GM18499 (cell line): ENCODE results near the gene CEBPA.
A peak's percentile ranks its signal among the peaks of the same experiment; 100 is the strongest.

ENCODE experiments used
- ATAC-seq: cut with Tn5 transposase; IDR thresholded peaks from one replicate; pipeline ENCODE4 v1.9.1; 2021; ENCODE audit warnings: moderate number of reproducible peaks; ENCODE audit not compliant: insufficient read depth, unreplicated experiment

The CEBPA gene

GRCh38 chr19:33290956-33291622 lies 11.2 kb downstream of the CEBPA start:
- ATAC-seq = no peak

GRCh38 chr19:33290082-33290815 lies 12.1 kb downstream of the CEBPA start:
- no peak for ATAC-seq

GRCh38 chr19:33289261-33289660 lies 13.1 kb downstream of the CEBPA start:
- ATAC-seq = no peak

- no peak for ATAC-seq
Observed at GRCh38 chr19:33288666-33289065, 13.7 kb downstream of the CEBPA start.

DNA sequence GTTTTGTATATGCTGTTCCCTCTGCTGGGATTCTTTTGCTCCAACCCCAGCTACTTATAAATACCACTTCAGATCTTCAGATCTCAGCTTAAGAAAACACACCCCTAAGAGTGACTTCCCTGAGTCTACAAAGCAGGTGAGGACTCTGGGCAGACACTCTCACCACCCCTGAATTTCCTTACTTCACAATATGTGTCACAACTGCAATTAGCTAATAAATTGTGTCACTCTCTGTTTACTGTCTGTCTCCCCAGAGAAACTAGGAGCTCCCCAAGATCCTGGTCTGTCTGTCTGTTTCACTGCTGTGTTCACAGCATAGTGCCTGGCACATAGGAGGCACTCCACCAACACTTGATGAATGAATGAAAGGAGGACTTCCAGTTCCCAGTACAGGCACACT lies 14.4 kb downstream of the CEBPA start:
- ATAC-seq = no peak

DNA sequence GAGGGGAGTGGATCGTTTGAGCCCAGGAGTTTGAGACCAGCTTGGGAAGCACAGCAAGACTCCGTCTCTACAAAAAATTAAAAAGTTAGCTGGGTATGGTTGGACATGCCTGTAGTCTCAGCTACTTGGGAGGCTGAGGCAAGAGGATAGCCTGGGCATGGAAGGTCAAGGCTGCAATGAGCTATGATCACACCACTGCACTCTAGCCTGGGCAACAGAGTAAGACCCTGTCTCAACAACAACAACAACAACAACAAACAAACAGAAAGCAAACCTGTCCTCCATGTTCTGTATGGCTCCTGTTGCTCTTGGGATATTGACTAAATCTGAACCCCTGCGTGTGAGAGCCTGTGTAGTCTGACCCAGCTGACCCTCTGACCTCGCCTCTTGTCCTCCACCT lies 14.9 kb downstream of the CEBPA start:
- ATAC-seq = no peak

- no peak for ATAC-seq
Observed at GRCh38 chr19:33286899-33287298, 15.4 kb downstream of the CEBPA start.

GRCh38 chr19:33285441-33285927 lies 16.9 kb downstream of the CEBPA start:
- ATAC-seq = no peak

DNA sequence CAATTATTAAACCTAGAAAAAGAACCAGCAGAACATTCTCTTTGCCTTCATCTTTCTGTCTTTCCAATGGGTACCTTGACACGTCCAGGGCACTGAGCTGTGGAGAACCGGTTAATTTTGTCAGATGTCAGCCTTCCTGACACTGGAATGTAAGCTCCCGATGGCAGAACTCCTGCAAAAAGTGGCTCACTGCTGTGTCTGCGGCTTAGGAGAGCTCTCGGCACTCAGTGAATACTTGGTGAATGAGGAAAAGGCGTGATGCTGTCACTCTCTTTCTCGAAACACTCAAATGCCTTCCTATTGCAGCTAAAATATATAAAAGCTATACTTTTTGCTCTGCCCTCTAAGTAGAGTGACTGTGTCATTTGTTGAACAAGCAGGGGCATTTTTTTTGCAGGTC lies 17.6 kb downstream of the CEBPA start:
- no peak for ATAC-seq

DNA sequence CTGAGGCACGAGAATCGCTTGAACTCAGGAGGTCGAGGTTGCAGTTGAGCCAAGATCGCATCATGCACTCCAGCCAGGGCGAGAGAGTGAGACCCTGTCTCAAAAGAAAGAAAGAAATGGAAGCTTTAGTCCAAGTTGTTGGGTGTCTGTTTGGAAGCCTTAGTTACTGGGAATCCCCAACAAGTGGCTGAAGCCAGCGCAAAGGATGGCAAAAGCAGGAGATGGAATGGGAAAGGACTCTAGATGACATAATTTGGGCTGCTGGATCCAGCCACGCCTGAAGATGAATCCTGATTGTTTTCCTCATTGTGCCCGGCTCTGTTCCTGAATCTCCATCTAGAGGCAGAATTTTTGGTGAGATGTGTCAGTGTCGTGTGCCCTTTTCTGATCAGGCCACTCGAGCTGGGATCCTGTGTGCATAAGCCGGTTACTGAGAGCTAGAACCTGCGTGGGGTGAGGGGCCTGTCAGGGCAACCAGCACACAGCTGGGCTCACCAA lies 18.1 kb downstream of the CEBPA start:
- ATAC-seq = no peak

GRCh38 chr19:33283589-33283988 lies 18.7 kb downstream of the CEBPA start:
- no peak for ATAC-seq

GRCh38 chr19:33282036-33282671 lies 20.2 kb downstream of the CEBPA start:
- ATAC-seq = no peak

- ATAC-seq = no peak
Observed at GRCh38 chr19:33281296-33281926, 20.9 kb downstream of the CEBPA start.

DNA sequence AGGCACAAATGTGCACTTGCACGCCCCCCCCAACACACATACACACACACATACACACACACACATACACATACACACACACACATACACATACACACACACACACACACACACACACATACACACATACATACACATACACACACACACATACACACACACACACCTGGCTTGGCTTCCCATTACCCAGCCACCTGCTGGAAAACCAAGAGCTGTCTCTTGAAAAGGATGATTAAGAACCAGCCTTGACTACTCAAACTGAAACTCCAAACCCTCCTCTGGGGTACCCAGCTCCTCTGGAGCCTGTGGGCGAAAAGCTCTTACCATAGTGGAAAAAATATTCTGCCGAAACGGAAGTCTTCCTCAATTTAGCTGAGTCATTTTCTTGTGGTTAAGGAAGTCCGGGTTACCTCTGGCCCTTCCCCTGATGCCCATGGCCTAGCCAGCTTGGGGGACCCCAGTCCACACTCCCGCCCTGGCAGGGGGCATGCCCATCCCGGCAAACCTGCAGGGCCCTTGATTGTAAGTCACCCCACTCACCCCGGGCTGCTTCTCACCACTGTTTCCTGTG lies 21.9 kb downstream of the CEBPA start:
- peak; percentile 85 for ATAC-seq

DNA sequence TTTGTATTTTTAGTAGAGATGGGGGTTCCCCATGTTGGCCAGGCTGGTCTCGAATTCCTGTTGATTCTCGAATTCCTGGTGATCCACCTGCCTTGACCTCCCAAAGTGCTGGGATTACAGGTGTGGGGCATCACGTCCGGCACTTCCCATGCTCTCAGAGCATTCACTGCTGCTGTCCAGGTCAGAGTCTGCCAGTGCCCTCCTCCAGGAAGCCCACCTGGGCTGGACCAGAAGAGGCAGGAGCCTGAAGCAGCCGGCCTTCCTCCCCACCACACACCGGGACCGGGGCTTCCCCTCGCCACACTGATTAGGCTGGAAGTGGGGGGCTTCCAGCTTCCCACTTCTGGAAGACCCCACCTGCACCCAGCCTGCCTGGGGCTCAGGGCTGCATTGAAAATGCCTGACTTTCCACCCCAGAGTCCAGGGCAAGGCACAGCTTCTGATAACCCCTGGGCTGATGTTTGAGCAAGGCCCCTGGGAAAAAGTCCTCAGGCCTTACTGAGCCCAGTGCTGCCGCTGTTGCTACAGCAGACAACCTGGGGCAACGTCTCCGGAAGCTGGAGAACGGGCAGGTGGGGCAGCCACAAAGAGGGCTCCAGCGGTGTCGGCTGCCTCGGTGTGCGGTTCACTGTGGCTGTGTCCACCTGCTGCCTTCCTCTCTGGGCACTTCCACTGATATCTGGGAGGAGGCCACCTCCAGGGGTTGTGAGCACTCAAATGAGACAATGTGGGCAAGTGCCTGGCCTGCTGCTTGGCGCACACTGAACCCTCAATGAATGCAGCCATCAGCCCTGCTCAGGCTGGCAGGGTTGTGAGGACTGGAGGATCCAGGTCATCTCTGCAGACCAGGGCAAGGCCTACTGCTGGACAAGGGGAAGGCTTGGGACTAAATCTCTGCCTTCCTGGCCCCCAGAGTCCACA lies 22.6 kb downstream of the CEBPA start:
- ATAC-seq = no peak

GRCh38 chr19:33278403-33279269 lies 23.7 kb downstream of the CEBPA start:
- no peak for ATAC-seq

DNA sequence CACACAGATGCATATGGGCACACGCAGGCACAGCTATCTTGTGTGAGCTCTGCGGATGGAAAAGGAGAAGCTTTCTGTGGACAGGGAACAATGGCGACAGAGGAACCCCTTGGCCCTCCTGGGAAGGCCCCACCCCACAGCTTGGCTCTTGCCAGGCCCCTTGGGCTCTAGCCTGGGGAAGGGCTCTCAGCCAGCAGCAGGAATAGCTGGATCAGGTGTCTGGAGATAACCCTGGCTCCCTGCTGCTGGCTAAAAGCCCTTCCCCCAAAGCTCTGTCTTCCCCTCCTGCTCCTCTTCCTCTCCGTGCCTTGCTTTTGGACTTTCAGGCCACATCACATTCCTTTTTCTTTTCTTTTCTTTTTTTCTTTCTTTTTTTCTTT lies 24.3 kb downstream of the CEBPA start:
- ATAC-seq = no peak

DNA sequence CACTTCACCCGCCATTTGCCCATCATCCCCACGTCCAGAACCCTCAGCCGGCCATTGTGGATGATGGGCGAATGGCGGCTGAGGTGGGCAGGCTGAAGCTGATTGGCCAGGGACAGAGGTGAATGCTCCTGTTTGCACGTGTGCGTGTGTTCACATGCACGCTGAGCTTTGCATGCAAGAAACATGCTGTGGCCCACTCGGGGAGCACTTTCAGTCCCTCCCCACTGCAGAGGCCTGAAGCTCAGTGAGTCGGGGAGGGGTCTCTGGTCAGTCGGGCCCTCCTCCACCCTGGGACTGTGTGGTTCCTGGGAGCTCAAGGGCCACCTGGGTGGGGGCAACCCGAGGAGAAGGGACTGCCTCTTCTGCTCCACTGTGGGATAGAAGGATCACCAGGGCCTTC lies 24.9 kb downstream of the CEBPA start:
- ATAC-seq = no peak
